NCI-H146 (cell line): ENCODE results near the gene SLC39A7.
A peak's percentile ranks its signal among the peaks of the same experiment; 100 is the strongest.

ENCODE experiments used
- DNase-seq: peaks from one replicate; lab custom pipeline; 2025; lab: John Stamatoyannopoulos, UW

Gene SLC39A7

DNA sequence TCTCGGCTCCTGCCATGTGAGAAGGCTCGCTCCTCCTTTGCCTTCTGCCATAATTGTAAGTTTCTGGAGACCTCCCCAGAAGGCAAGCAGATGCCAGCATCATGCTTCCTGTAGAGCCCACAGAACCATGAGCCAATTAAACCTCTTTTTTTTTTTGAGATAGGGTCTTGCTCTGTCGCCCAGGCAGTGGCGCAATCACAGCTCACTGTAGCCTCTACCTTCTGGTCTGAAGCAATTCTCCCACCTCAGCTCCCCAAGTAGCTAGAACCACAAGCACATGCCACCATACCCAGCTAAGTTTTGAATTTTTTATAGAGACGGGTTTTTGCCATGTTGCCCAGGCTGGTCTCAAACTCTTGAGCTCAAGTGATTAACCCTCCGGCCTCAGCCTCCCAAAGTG is 36.2 kb downstream of the SLC39A7 start:
- DNase-seq = no peak

GRCh38 chr6:33237741-33238140 is 37.1 kb downstream of the SLC39A7 start:
- DNase-seq = no peak

- no peak for DNase-seq
These were observed 41.3 kb downstream of the SLC39A7 start for GRCh38 chr6:33241968-33242367.

GRCh38 chr6:33243476-33243875 is 42.8 kb downstream of the SLC39A7 start:
- DNase-seq = no peak

DNA sequence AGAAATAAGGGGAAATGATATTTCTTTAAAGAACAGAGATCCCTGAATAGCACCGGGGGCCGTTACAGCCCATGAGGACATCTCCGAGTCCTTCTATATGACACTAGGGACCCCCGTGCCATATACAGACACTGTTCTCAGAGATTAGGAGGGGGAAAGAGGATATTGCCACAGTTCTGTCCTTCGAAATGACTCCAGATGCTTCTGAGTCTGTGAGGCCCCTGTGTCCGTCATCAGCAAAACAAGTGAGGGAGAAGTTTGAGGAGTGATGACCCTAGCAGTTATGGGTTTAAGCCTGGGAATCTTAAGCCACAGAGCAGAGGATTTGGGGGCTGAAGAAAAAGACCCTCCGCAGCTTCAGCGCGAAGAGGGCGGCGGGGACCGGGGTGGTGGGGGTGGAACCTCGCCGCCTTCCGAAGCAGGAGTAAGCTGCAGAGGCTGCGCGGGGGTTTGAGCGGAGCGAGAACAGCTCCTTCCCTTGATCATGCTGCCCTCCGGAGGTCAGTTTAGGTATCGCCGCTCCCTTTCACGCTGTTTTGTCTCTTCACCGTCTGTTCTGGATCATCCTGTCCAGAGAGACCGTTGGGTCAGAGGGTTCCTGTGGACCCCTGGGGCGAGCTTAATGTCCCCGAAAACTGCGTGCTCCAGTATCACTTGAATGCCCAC is 47.4 kb downstream of the SLC39A7 start:
- DNase-seq = peak; percentile 68

GRCh38 chr6:33248643-33248931 is 47.9 kb downstream of the SLC39A7 start:
- DNase-seq = peak; percentile 51

DNA sequence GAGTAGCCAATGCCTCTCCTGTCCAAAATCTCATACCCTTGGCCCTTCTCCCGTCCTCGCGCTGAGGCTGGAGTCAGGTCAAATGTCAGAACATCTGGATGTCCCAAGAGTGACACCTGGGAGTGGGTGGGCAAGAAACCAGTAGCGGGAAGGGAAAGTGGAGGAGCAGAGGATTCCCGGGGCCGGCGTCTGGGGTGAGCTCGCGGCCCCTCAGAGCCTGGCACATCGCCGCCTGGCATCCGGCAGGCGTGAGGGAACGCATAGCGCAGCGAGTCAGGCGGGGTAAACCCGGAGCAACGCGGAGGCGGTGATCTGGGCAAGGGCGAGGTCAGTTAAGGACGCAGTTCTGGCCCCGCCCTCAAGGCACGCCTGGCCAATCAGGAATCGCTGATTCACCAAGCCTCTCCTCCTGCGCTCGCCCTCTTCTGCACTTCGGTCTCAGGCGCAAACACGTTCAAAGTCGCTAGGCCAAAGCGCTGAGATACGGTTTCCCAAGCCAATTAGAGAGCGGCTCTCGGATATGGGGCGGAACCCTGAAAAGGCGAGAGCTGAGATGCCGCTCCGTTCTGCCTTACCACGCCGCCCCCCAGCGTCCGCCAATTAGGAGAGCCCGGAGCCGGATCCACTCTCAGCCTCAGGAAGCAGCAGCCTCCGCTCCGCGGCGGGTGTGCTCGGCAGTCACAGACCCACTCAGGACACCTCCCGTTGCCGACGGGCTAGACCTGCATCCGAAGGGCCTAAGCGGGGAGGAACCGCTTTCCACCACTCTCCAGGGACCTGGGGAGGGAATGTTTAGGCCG is 48.5 kb downstream of the SLC39A7 start:
- DNase-seq = peak; percentile 98

GRCh38 chr6:33249732-33250630 is 49.3 kb downstream of the SLC39A7 start:
- no peak for DNase-seq

DNA sequence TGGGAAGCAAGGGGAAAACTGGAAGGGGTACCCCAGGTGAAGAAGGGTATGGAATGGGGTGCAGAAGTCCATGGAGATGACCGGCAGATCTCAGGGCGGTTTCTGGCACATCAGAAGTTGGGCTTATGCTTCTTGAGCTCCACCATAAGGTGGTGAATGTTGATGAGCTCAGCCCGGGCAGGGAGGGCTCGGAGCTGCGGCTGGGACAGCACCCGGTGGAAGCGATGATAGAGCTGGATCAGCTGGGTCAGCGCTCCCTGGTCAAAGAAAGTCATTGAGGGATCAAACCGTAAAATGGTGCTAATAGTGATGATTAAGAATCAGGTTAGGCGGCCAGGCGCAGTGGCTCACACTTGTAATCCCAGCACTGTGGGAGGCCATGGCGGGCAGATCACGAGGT is 50.1 kb downstream of the SLC39A7 start:
- DNase-seq = no peak

- no peak for DNase-seq
These were observed 50.8 kb downstream of the SLC39A7 start for GRCh38 chr6:33251395-33252012.

DNA sequence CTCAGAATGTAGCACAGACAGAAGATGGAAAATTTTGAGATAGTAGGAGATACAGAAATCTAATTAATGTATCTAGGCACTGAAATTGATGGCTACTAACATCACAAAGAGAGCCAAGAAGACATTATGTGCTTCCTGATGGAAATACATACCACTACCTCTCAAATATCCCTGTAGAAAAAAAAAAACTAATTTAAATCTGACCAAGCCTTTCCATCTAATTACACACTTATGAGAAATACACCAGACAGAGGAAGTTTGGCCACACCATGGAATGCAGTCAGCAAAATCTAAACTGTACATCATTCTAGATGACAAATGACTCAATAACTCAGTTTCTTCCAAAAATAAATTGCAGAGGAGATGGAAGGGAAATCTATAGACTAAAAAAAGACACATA is 52.1 kb downstream of the SLC39A7 start:
- no peak for DNase-seq
